HG02642 (cell line): ENCODE measurements around the gene CYP27B1.

Source experiments
- ATAC-seq: cut with Tn5 transposase; IDR thresholded peaks from one replicate; pipeline ENCODE4 v1.9.1; 2021; ENCODE audit warnings: mild to moderate bottlenecking; ENCODE audit not compliant: unreplicated experiment, poor library complexity

CYP27B1 gene, protein sequence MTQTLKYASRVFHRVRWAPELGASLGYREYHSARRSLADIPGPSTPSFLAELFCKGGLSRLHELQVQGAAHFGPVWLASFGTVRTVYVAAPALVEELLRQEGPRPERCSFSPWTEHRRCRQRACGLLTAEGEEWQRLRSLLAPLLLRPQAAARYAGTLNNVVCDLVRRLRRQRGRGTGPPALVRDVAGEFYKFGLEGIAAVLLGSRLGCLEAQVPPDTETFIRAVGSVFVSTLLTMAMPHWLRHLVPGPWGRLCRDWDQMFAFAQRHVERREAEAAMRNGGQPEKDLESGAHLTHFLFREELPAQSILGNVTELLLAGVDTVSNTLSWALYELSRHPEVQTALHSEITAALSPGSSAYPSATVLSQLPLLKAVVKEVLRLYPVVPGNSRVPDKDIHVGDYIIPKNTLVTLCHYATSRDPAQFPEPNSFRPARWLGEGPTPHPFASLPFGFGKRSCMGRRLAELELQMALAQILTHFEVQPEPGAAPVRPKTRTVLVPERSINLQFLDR

DNA sequence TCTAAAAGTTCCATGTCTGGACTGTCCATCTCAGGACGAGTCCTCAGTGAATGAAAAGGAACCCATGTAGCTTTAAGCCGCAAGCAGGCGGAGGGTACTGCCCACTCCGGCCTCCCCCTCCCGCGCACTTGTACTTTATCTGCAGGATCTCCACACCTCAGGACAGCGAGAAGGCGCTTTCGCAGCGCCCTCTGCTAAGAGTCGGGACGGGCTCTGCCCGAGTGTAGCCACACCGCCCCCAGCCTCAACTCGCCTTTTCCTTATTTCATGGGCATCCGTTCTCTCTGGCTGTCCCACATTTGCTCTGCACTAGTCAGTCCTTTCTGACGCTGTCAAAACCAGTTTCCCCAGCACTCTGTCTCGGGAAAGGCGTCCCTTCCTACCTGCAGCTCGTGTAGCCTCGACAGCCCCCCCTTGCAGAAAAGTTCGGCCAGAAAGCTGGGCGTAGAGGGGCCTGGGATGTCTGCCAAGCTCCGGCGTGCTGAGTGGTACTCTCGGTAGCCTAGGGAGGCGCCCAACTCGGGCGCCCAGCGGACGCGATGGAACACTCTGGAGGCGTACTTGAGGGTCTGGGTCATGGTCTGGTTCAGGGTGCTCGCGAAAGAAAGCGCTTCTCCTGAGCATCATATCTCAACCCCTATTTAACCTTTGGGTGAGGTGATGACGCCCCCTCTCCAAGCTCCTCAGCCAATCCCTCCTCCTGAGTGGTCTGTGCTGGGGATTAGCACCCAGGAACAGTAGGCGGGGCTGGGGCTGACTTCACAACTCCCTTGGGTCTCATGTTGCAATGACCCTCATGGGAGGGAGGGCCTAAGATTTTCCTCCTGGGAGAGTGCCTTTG, at the start of gene CYP27B1:
Gene CYP27B1 (minus strand): TSS at position 615 of the 841 bp plus-strand sequence. CDS start 37 bp downstream, at position 578.
- ATAC-seq = no peak

- ATAC-seq = no peak
Observed at GRCh38 chr12:57816001-57816854, 49.4 kb upstream of the CYP27B1 start.

DNA sequence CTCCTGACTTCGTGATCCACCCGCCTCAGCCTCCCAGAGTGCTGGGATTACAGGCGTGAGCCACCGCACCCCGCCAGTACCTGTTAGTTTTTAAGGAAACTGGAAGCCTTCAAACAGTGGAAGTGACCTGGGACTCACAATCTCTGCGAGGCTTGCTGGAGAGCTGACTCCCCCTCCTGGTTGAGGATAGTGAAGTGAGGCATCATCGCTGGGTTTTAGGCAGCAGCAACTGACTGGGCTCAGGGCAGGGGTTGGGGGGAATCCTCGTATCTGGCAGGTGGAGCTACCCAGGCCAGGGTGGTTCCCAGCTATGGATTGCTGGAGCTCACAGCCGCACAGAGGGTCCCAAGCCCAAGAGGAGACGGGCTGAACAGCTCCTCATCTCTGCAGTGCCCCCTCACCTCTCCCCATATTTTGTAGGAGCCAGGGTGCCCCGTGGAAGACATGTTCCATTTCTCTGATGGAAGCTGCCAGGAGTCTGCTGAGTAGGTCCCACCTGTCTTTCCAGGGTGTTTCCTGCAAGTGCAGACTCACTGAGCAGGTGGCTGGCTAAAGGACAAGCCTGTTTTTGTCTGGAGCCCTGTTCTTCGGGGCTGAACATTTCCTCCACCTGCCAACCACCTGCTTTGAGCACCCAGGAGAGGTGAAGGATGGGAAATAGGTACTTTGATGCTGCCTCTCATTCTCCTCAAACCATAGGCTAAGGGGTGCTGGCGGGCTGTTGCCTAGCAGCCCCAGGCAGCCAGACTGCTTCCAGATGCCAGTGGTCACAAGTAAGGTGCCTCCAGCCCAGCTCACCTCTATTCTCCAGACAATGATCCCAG, 48.5 kb upstream of the CYP27B1 start:
- no peak for ATAC-seq

DNA sequence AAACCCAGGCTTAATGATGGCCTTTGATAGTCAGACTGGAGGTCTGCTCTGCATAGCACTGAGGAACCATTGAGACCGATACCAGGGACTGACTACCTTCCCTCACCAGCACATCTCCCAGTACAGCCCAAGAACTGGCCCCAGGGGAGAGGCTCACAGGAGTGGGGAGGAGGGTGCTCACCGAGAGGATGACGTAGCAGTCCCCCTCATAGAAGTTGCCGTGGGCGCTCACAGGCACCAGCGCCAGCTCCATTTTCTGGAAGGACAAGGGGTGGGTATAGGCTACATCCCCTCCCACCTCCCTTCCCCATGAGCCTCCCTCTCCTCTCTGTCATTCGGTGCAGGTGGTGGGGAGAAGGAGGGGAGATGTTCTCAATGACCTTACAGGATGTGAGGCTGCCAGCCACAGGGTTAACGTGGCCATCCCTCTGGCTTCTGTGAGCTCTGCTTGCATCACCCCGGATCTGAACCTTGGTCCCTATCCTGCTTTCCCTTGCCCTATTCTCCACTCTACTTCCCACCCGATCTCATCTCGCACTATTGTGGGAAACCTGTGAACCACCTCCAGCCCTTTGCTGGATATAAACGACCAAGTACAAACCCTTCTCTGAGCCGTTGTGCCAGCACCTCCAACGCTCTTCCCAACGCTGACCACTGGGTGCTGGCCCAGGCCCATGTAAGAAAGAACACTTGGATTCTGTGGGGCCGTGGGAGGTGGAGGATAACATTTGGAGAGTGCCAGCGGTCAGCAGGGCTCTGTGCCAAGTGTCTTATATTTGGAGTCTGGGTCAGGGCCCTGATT, 47.3 kb upstream of the CYP27B1 start:
- no peak for ATAC-seq

DNA sequence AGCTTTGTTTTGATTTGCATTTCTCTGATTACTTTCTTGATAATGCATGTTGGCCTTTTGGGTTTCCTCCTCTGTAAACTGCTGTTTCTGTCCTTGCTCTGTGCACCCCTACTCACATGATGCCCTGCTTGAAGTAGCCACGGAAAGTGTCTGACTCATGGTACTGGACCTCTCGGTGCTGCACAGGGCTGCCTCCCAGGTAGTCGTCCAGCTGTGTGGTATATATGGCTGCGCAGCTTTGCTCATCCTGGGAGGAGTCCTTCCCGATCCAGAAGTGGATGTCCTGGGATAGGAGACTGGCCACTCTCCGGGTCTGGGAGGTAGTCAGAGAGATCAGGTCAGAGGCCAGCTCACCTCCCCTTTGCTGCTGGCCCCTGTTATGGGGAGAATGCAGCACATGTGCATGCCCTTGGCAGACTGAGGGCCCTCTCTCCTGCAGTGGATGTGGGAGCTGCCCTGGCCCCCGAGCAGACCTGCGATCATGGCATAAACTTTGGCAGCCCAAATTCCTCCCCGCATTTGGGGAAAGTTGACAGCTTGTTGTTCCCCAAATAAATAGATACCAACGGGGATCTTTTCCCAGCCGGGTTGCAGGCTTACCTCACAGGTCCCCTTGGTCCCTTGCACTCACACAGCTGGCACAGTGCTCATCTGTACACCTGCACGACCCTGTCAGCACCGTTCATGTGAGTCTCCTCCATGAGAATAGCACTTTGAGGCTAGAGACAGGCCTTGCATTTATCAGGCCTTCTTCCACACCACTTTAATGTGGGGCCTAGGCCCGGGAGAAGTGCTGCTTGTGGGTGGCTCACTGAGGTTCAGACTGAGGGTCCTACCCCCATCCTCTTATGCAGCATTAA, 46.5 kb upstream of the CYP27B1 start:
- no peak for ATAC-seq

- ATAC-seq = no peak
Observed at GRCh38 chr12:57811028-57811755, 44.3 kb upstream of the CYP27B1 start.

GRCh38 chr12:57810450-57810849, 43.6 kb upstream of the CYP27B1 start:
- no peak for ATAC-seq

DNA sequence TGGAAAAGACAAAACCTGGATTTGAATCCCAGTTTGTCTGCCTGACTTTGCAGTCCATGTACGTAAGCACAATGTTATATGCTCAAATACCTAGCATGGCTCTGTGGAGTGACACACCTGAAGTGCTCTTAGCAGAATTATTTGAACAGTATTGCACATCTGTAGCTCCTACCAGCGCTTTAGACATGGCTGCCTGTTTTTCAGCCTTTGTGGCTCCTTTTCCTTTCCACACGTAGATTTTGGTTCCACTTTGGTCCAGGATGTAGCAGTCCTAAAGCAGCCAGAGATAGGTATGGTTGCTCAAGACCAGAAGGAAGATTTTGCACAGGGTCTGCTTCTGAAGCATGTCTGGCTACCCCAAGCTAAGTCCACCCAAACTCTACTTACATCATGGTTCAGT, 42.5 kb upstream of the CYP27B1 start:
- no peak for ATAC-seq

DNA sequence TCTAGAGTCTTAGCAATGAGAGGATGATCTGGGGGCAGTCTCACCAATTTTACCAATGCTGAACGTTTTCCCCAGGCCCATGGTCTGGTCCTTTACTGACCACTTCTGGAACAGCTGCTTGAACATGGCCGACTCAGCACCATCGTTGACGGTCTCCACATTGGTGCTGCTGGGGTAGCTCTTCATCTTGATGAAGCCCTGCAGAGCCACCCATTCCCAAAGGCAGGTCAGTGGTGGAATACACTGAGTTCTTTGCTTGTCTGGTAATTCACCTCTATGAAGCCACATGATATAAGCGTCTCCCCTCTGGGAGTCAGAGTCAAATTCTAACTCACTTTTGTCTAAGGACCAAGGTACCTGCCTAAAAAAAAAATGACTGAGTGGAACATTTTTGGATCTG, 41.5 kb upstream of the CYP27B1 start:
- no peak for ATAC-seq

DNA sequence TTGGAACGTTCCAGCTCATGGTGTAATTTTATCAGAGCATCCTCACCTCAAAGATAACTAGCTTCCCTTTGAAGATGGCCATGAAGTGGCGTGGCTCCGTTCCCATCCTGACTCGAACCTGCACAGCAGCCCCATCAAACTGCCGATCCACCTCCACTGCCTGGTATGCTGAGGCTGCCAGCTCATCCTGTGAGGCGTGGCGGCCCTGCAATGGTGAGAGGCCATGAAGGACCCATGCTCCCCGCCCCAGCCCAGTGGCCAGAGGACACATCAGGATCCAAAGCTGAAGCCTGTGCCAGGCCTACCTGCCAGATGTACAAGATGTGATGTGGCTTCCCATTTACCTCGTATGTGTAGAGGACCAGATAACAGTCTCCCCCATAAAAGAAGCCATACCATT, 40.4 kb upstream of the CYP27B1 start:
- no peak for ATAC-seq

- no peak for ATAC-seq
Observed at GRCh38 chr12:57806677-57807076, 39.8 kb upstream of the CYP27B1 start.

GRCh38 chr12:57803319-57803893, 36.5 kb upstream of the CYP27B1 start:
- no peak for ATAC-seq

- ATAC-seq = no peak
Observed at GRCh38 chr12:57802607-57803006, 35.7 kb upstream of the CYP27B1 start.

DNA sequence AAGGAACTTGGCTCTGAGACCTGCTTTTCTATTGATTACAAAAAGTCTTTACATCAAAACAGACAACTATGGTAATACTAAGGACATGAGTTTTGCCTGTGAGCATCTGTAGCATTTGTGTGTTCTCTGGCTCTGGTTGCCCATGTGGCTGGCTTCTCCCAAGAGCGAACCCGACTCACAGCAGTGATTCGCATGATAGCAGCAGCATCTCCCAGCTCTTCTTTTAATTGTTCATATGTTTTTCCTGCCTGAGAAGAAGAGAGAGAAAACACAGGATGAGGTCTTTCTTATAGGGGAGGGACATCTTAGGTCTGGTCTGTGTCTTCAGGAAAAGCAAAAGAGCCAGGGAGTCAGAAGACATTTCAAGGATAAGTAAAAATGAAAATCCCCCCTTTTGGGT, 34.1 kb upstream of the CYP27B1 start:
- ATAC-seq = no peak

DNA sequence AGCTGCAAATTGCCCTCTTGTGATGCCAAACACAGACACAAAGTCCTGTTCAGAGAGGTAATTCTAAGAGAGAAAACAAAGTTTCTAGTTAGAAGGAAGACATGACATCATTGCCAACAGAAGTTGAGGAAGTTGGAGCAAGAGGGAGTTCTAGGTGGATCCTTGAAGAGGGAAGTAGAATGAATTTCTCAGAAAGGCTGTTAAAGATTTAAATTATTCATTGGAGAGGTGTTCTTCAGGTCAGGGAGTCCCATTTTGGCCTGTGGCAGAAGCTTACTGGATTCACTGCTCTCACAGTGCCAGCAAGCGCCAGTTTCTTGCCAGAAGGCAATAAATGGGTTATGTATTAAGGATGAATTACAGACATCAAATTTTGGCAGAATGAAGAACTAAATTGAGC, 31.1 kb upstream of the CYP27B1 start:
- no peak for ATAC-seq

- no peak for ATAC-seq
Observed at GRCh38 chr12:57796996-57797395, 30.1 kb upstream of the CYP27B1 start.

DNA sequence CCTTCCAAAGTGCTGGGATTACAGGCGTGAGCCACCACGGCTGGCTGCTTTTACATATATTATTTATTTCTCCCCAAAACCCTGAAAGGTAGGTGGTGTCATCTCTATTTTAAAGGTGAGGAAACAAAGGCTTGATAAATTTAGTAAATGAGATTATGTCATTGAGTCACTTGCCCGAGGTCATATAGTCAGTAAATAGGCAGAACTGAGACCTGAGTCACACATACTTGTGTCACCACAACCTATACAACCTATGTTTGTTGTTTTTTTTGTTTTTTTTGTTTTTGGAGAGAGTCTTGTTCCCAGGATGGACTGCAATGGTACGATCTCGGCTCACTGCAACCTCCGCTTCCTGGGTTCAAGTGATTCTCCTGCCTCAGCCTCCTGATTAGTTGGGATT, 28.5 kb upstream of the CYP27B1 start:
- no peak for ATAC-seq
